Mononuclear cell (primary cell): Measurements from ENCODE around the gene ARL17B. TPM values are rescaled to one million over a fixed set of nuclear protein-coding genes. Genes with fewer than 3 reads are reported as not detected.
"Not testable (repeated sequence)": the region's sequence is repeated elsewhere in the genome, so short reads cannot be mapped to it uniquely, and the experiment has no call there.

Source experiments
- H3K27me3 ChIP-seq: 2 replicates; pipeline ENCODE4 v1.6.0; 2011; ENCODE audit warnings: low read length, control low read depth; ENCODE audit not compliant: insufficient read depth
- H3K4me1 ChIP-seq: 2 replicates; pipeline ENCODE4 v1.5.1; 2011; ENCODE audit warnings: mild to moderate bottlenecking, low read length, control low read depth; ENCODE audit not compliant: insufficient read depth
- H3K4me3 ChIP-seq: 2 replicates; pipeline ENCODE4 v1.5.1; 2011; ENCODE audit warnings: mild to moderate bottlenecking, low read length, moderate library complexity
- H3K9me3 ChIP-seq: 2 replicates; pipeline ENCODE4 v1.5.1; 2011; ENCODE audit warnings: low read depth, mild to moderate bottlenecking, control low read depth, low read length
- total RNA-seq: library from RNA; depleted of rRNA; stranded (reverse); fragments of >200 nt; gene quantifications from one replicate; pipeline ENCODE4 v1.2.3, GENCODE V29; 2012

Gene ARL17B
- total RNA-seq, 1 donor, result 10.1 TPM

- not testable (repeated sequence) for H3K4me3 ChIP-seq, H3K27me3 ChIP-seq, H3K4me1 ChIP-seq, H3K9me3 ChIP-seq
These were observed 12.5 kb downstream of the ARL17B start for GRCh38 chr17:46349060-46349459.

GRCh38 chr17:46348345-46348744, 13.2 kb downstream of the ARL17B start:
- H3K4me3 ChIP-seq, result not testable (repeated sequence)

DNA sequence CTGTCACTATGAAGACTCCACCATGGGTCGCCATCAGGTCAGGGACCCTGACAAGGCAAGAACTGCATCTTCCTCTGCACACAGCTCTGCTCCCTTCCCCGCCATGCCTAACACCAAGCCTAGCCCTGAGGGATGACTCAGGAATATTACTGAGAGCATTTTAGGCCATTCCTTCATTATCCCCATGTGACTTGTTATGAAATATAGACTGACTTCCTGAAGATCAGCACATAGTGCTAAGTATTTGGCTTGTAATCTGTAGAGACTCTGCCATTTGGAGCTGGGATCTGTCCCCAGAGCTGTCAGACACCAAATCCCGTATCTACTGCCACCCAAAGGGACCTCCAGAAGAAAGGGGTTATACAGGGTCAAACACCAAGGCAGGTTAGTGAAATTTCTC, 19.4 kb downstream of the ARL17B start:
- not testable (repeated sequence) for H3K9me3 ChIP-seq, H3K27me3 ChIP-seq, H3K4me3 ChIP-seq, H3K4me1 ChIP-seq

More at GRCh38 chr17:46348345-46348744, 13.2 kb downstream of the ARL17B start:
- not testable (repeated sequence) for H3K4me1 ChIP-seq, H3K27me3 ChIP-seq, H3K9me3 ChIP-seq

DNA sequence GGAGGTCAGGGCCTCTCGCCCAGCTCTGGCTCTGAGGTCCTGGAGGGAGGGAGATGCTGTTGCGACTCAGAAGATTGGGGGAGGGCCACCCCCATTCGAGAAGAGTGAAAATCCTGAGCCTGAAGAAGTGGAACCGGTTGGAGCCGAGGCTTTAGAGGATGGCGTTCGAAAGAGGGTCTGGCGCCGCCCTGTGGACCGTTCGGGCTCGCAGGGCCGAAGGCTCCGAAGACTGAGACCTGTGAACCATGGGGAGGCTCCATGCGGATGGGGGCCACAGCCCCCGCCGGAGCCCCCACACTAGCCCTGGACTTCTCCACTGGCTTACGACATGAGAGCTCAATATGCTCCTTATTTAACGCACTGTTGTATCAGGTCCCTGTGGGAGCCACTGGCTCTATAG, 20.3 kb downstream of the ARL17B start:
- not testable (repeated sequence) for H3K27me3 ChIP-seq, H3K4me1 ChIP-seq, H3K9me3 ChIP-seq, H3K4me3 ChIP-seq

- H3K27me3 ChIP-seq, H3K4me3 ChIP-seq, H3K9me3 ChIP-seq: not testable (repeated sequence)
- H3K4me1 ChIP-seq, result peaks cover 19% of the 10 kb centered on the region
These were observed 66.7 kb downstream of the ARL17B start, which contains the start of gene LRRC37A for GRCh38 chr17:46294831-46295230. Gene LRRC37A (plus strand): TSS chr17:46295131. CDS start chr17:46295134, 3 bp downstream.

GRCh38 chr17:46291618-46292017, 69.9 kb downstream of the ARL17B start:
- H3K9me3 ChIP-seq, H3K4me3 ChIP-seq, H3K27me3 ChIP-seq: not testable (repeated sequence)
- peaks cover 21% of the 10 kb centered on the region for H3K4me1 ChIP-seq

DNA sequence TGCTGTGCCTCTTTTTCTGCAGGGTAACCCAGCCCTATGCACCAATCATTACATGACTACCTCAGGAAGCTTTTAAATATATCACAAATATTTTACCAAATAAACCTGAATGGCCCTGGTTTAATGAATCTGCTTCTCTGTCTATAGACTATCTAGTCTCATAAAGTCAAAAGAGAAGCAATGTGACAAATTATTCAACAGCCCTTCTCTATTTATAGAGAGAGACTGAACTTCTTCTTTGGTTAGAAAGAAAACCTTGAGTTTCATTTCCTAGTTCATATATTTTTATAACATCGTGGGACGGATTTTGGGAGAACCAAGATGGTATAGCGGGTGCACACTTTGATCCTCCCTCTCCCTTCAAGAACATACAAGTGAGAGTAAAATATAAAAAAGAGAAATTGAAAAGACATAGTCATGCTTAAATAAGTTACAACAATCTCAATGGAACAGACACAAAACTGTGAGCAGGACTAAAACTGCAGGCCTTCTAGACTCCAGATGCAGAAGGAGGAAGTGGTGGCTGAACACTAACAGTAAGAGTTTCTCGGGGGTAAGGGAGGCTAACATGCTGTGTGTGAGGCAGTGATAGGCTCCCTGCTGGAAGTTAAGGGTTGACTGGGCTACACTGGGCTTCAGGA, 70.5 kb downstream of the ARL17B start:
- not testable (repeated sequence) for H3K27me3 ChIP-seq, H3K9me3 ChIP-seq, H3K4me3 ChIP-seq
- peaks cover 21% of the 10 kb centered on the region for H3K4me1 ChIP-seq

DNA sequence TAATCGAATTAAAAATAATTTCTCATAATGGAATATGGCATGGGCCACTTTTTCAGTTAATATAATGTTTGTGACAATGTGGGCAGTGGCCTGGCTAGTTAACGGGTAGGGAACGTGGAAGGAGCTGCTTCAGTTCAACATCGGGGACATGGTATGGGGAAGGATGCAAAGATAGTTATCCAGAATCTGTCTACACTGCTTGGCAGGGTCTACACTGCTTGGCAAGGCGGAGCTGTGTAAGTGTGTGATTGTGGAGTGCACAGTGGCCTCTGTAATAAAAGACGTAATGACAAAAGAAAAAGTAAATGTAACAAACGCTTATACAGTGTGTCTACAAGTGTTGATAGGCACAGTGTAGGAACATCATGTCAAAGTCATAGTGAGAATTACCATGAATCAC, 74.0 kb downstream of the ARL17B start:
- H3K4me1 ChIP-seq, result peaks cover 21% of the 10 kb centered on the region
- not testable (repeated sequence) for H3K4me3 ChIP-seq, H3K9me3 ChIP-seq, H3K27me3 ChIP-seq

DNA sequence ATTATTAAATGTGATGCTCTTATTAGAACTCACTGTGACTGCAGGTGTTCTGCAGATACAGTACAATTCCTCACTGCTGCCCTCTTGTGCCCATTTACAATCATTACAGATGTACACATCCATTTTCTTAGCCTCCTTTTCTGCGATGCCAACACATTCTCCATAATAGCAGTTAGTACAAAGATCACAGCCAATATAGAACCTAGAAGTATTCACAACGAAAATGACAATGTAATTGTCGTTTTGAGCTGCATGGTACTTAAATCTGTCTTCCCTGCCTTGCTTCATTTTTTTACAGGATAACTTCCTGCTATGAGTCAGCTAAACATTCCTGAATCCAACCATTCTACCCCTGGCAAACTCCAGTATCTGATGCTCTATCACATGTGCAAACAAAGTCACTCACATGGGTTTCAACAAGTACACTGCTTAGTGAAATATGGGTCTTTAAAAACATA, 74.8 kb downstream of the ARL17B start:
- H3K4me3 ChIP-seq, H3K27me3 ChIP-seq, H3K9me3 ChIP-seq: not testable (repeated sequence)
- H3K4me1 ChIP-seq, result peaks cover 20% of the 10 kb centered on the region

GRCh38 chr17:46285500-46285899, 76.1 kb downstream of the ARL17B start:
- H3K4me1 ChIP-seq, H3K4me3 ChIP-seq, H3K9me3 ChIP-seq, H3K27me3 ChIP-seq: not testable (repeated sequence)

GRCh38 chr17:46284467-46284866, 77.1 kb downstream of the ARL17B start:
- not testable (repeated sequence) for H3K9me3 ChIP-seq, H3K27me3 ChIP-seq, H3K4me3 ChIP-seq, H3K4me1 ChIP-seq

DNA sequence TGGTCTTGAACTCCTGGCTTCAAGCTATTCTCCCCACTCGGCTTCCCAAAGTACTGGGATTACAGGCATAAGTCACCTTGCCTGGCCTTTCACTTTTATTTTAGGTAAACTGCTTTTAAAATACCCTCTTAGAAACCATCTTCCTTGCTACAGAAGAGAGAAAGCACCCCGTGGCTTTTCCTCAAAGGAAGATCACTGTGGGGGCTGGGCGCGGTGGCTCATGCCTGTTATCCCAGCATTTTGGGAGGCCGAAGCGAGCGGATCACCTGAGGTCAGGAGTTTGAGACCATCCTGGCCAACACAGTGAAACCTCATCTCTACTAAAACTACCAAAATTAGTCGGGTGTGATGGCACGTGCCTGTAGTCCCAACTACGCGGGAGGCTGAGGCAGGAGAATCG, 78.9 kb downstream of the ARL17B start:
- H3K4me1 ChIP-seq, H3K4me3 ChIP-seq, H3K27me3 ChIP-seq, H3K9me3 ChIP-seq: not testable (repeated sequence)

DNA sequence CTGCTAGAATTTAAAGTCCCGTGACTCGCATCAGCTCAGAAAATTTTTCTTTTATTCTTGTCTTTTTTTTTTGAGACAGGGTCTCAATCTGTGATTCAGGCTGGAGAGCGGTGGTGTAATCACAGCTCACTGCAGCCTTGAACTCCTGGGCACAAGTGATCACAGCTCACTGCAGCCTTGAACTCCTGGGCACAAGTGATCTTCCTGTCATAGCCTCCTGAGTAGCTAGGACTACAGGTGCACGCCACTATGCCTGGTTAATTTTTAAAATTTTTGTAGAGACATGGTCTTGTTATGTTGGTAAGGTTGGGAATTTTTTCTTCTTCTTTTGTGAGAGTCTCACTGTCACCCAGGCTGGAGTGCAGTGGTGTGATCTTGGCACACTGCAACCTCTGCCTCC, 80.2 kb downstream of the ARL17B start:
- H3K27me3 ChIP-seq, H3K9me3 ChIP-seq, H3K4me3 ChIP-seq, H3K4me1 ChIP-seq: not testable (repeated sequence)

DNA sequence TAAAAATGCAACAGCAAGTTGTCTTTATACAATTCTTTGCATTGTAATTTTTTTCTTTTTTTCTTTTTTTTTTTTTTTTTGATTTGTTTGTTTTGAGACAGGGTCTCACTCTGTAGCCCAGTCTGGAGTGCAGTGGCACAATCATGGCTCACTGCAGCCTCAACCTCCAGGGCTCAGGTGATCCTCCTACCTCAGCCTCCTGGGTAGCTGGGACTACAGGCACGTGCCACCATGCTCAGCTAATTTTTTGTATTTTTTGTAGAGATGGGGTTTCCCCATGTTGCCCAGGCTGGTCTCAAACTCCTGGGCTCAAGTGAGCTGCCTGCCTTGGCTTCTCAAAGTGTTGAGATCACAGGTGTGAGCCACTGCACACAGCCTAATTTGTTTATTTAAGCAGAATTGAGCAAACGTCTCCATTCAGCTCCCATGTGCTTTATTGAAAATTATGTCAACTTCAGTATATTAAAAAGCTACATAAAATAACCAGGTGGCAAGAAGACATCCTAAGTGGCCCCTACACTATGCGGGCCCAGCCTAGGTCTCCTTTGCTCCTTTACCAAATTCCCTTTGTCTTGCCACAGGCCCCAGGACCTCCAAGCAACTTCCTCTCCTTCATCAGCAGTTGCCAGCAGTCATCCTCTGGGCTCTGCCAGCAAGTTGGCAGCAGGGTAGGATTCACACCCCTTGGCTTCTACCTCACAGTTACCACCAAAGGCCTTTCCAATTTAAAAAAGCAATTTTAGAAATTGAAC, 84.7 kb downstream of the ARL17B start:
- not testable (repeated sequence) for H3K4me1 ChIP-seq, H3K27me3 ChIP-seq, H3K4me3 ChIP-seq, H3K9me3 ChIP-seq

DNA sequence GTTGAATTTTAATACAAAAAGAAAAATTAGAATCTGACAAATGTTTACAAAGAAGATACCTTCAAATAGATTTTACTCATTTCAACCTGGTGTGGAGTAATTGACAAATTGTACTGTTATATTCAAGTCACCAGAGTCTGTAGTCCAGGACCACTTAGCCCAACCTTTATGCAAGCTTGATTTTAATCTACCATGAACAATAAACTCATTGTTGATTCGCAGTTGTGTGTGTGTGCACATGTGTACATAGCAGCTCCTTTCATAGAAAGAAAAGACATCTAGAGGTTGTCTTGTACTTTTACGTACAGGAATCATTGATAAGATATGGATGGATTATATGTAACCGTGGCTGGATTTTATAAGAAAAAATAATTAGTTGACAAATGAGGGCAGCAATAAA, 87.3 kb downstream of the ARL17B start:
- Histone ChIP-seq H3K27me3 (no peaks in the 10 kb centered on the region), H3K4me3 (no peak overlapping the region), H3K4me1 (no peaks in the 10 kb centered on the region), H3K9me3 (no peaks in the 10 kb centered on the region)
